Activated T-cell treated with anti-CD3 and anti-CD28 coated beads, Interleukin-2, amount 50 U/mL, for 72 hours (primary cell): ENCODE measurements around the gene UNC45B. TPM values are rescaled to one million over a fixed set of nuclear protein-coding genes. Genes with fewer than 3 reads are reported as not detected.
"Not testable (repeated sequence)": the region's sequence is repeated elsewhere in the genome, so short reads cannot be mapped to it uniquely, and the experiment has no call there.

ENCODE experiments used
- ATAC-seq, 2 donors: fragments of 150-1000 bp; cut with Tn5 transposase; replicated peaks in 1 of 2; 2 replicates each; pipeline ENCODE4 v1.10.0; 2021; ENCODE audit warnings: moderate library complexity in 2 of 2, mild to moderate bottlenecking in 1 of 2
- DNase-seq, 2 donors: peaks; one replicate each; pipeline ENCODE4 v3.0.0; 2021 to 2022; ENCODE audit warnings: mixed read lengths in 1 of 2
- H3K27ac Mint-ChIP-seq: one replicate; pipeline ENCODE4 v1.8.0; 2022; ENCODE audit warnings: mild to moderate bottlenecking, moderate library complexity, mixed read lengths
- H3K27me3 Mint-ChIP-seq: one replicate; pipeline ENCODE4 v1.8.0; 2022; ENCODE audit warnings: low read depth, mixed read lengths
- H3K36me3 Mint-ChIP-seq, 2 donors: one replicate each; pipeline ENCODE4 v1.8.0; 2022; ENCODE audit warnings: mixed read lengths in 2 of 2, mild to moderate bottlenecking in 1 of 2; ENCODE audit not compliant: insufficient read depth in 2 of 2
- H3K4me1 Mint-ChIP-seq: one replicate; pipeline ENCODE4 v1.8.0; 2022; ENCODE audit warnings: low read depth, mixed read lengths
- H3K4me3 Mint-ChIP-seq, 2 donors: one replicate each; pipeline ENCODE4 v1.8.0; 2022; ENCODE audit warnings: mild to moderate bottlenecking in 2 of 2, mixed read lengths in 2 of 2, moderate library complexity in 2 of 2
- H3K9me3 Mint-ChIP-seq, 2 donors: one replicate each; pipeline ENCODE4 v1.8.0; 2022; ENCODE audit warnings: mixed read lengths in 2 of 2
- total RNA-seq, 2 donors: library from RNA; stranded (reverse); gene quantifications; one replicate each; pipeline ENCODE4 v1.2.3, GENCODE V29; 2022

Gene UNC45B
- total RNA-seq, 2 donors from 2014 or later, result 0.05 to 0.07 TPM

DNA sequence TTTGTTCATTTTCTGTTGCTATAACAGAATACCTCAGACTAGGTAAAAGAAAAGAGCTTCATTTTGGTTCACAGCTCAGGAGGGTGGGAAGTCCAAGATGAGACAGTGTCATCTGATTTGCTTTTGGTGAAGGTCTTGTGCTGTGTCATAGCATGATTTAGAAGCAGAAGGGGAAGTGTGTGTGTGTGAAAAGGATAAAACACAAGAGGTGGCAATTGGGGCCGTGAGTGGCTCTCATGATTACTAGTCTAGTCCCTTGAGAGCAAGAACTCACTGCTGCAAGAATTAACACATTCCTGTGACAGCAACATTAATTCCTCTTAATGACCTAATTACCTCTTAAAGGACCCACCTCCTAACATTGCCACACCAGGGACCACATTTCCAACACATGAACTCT lies 38.2 kb downstream of the UNC45B start:
- H3K27ac Mint-ChIP-seq, result no peak overlapping the region
- no peaks in the 10 kb centered on the region for H3K36me3 Mint-ChIP-seq
- H3K4me1 Mint-ChIP-seq, result peaks cover 65% of the 10 kb centered on the region
- ATAC-seq (peak; percentile 61 to 79), DNase-seq (no peak)
- no peaks in the 10 kb centered on the region for H3K27me3 Mint-ChIP-seq
- no peaks in the 10 kb centered on the region for H3K9me3 Mint-ChIP-seq
- no peak overlapping the region for H3K4me3 Mint-ChIP-seq

DNA sequence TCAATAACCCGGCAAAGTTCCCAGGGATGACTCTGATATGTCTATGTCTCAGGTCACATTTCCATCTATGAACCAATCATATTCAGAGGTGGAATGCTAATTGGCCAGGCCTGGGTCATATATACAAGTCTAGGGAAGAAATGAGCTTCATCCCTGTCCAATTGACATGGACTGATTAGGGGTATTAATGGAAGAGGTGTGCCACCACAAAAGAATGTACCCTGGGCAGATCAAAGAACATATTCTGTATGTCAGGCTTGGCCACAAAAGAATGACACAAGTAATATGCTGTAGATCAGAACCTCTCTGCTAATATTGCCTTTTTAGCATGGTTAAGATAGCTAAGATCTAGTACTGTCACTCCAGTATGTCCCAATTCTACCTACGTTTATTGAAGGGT lies 39.9 kb downstream of the UNC45B start:
- Mint-ChIP-seq H3K4me1 (peaks cover 67% of the 10 kb centered on the region), H3K27ac (no peak overlapping the region), H3K27me3 (no peaks in the 10 kb centered on the region), H3K4me3 (no peak overlapping the region), H3K9me3 (no peaks in the 10 kb centered on the region), H3K36me3 (no peaks in the 10 kb centered on the region)
- DNase-seq, result no peak
- no peak for ATAC-seq

DNA sequence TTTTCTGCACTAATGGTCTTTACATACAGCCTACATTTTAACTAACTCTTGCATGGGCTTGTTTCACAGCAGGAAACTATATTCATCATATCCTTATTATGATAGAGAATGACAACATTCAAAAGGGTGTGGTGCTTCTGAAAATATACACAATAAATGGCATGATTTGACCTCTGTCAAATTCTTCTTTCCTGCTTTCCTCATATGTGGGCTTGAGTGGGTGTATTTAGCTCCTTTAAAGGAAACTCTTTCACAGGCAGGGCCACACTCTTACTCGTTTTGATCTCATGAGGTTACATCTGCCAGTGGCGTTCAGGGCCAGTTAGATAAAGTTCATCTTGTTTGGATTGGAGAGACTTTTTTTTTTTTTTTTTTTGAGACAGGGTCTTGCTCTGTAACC lies 40.5 kb downstream of the UNC45B start:
- peak overlapping the region; percentile 72 for H3K27ac Mint-ChIP-seq
- DNase-seq (no peak), ATAC-seq (peak; percentile 56 to 57)
- H3K27me3 Mint-ChIP-seq, result no peaks in the 10 kb centered on the region
- no peaks in the 10 kb centered on the region for H3K36me3 Mint-ChIP-seq
- no peaks in the 10 kb centered on the region for H3K9me3 Mint-ChIP-seq
- H3K4me3 Mint-ChIP-seq, result peak overlapping the region; percentile 18 to 75
- H3K4me1 Mint-ChIP-seq, result peaks cover 67% of the 10 kb centered on the region

DNA sequence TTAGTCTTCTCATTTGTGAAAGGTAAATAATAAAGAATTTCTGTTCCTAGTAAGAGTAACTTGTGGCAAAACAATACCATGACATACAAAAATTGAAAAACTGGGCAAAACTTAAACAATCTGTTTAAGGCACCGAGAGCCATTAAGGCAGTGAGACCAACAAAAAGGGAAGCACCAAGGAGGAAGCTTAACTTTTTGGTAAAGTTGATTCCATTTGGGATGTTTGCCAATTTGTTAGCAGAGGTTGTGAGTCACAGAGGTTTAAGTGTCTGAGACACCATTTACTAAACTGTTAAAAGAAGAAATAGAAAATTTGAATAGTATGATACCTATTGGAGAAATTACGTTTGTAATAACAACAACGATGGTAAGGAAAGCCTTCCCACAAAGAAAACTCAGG lies 41.7 kb downstream of the UNC45B start:
- peak overlapping the region; percentile 27 to 41 for H3K4me3 Mint-ChIP-seq
- no peaks in the 10 kb centered on the region for H3K36me3 Mint-ChIP-seq
- no peaks in the 10 kb centered on the region for H3K9me3 Mint-ChIP-seq
- DNase-seq (no peak), ATAC-seq (no peak)
- H3K4me1 Mint-ChIP-seq, result peaks cover 59% of the 10 kb centered on the region
- H3K27ac Mint-ChIP-seq, result no peak overlapping the region
- H3K27me3 Mint-ChIP-seq, result no peaks in the 10 kb centered on the region

DNA sequence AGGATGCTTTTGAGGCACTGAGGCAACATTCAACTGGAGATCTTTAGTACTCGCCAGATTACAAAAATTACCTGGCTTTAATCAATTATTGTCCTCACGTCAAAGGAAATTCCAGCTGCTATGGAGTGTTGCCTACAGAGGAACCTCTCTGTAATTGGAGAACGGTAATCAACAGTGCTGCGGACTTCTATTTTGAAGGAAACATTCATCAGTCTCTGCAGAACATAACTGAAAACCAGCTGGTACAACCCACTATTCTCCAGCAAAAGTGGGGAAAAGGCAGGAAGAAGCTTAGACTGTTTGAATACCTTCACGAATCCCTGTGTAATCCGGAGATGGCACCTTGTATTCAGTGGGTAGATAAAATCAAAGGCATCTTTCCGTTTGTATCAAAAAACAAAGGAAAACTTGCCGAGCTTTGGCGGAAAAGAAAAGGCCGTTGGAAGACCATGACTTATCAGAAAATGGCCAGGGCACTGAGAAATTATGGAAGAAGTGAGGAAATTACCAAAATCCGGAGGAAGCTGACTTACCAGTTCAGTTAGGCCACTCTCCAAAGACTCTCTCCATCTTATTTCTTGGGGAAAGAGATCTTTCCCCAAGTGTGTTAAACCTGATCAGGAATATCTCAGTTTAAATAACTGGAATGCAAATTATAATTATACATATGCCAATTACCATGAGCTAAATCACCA lies 43.5 kb downstream of the UNC45B start:
- Mint-ChIP-seq H3K27ac (no peak overlapping the region), H3K9me3 (no peaks in the 10 kb centered on the region), H3K27me3 (no peaks in the 10 kb centered on the region), H3K4me3 (no peak overlapping the region), H3K4me1 (peaks cover 43% of the 10 kb centered on the region), H3K36me3 (peaks cover 0 to 3% of the 10 kb centered on the region in 2 donors)
- ATAC-seq (no peak), DNase-seq (no peak)

DNA sequence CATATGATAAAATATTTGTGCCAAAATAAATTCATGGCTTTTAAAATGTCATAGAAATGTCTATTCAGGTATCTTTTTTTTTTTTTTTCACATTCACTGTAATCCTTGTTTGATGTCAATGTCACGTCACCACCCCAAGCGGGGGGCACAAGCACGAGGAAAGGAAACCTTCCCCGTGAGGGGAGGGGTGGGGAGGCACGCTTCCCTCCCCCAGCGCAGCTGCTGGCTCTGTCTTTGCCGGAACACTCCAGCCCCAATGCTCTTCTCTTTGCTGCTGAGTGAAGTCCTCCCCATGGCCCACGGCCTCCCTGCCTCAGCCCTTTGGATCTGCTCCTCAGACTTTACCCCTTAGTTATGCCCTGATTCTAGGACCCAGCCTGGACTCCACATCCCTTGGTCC lies 45.1 kb downstream of the UNC45B start:
- no peaks in the 10 kb centered on the region for H3K27me3 Mint-ChIP-seq
- H3K27ac Mint-ChIP-seq, result peak overlapping the region; percentile 87
- H3K9me3 Mint-ChIP-seq, result no peaks in the 10 kb centered on the region
- DNase-seq (no peak), ATAC-seq (peak in 1 of 2 donors; percentile 45)
- peaks cover 0 to 9% of the 10 kb centered on the region in 2 donors for H3K36me3 Mint-ChIP-seq
- H3K4me1 Mint-ChIP-seq, result peaks cover 27% of the 10 kb centered on the region
- H3K4me3 Mint-ChIP-seq, result peak overlapping the region; percentile 70

DNA sequence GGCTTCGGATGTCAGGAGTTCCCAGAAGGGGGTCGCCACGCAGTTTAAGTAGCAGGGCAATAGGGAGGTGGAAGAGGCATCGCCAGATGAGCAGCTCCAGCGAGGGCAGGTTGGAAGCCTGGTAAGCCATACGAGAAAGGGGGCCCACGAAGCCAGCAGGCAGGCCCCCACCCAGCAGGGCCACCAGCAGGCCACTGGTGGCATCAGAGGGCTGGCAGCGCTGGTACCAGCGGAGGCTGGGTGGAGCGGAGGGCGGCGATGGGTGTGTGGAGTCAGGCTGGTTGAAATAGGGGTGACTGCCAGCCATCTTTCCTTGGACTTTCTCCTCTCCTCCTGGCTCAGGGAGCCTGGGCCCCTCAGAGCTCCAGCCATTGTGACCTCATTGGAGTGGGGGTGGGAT lies 46.4 kb downstream of the UNC45B start, which contains the start of gene SLC35G3:
Gene SLC35G3, minus strand, starts transcription at position 393 of the 400 bp plus-strand sequence. Its CDS starts 86 bp downstream, at position 307.
- not testable (repeated sequence) for ATAC-seq, H3K9me3 Mint-ChIP-seq, H3K27me3 Mint-ChIP-seq, DNase-seq, H3K27ac Mint-ChIP-seq
- peaks cover 0 to 10% of the 10 kb centered on the region in 2 donors for H3K36me3 Mint-ChIP-seq
- H3K4me1 Mint-ChIP-seq, result peaks cover 14% of the 10 kb centered on the region
- peak within 1 kb of the TSS in 1 of 2 donors; percentile 70 for H3K4me3 Mint-ChIP-seq

DNA sequence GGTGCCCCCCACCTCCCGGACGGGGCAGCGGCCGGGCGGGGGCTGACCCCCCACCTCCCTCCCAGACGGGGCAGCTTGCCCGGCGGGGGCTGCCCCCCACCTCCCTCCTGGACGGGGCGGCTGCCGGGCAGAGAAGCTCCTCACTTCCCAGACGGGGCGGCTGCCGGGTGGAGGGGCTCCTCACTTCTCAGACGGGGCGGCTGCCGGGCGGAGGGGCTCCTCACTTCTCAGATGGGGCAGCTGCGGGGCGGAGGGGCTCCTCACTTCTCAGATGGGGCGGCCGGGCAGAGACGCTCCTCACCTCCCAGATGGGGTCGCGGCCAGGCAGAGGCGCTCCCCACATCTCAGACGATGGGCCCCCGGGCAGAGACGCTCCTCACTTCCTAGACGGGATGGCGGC lies 47.4 kb downstream of the UNC45B start:
- H3K9me3 Mint-ChIP-seq, H3K4me3 Mint-ChIP-seq, H3K27ac Mint-ChIP-seq, ATAC-seq, DNase-seq, H3K27me3 Mint-ChIP-seq: not testable (repeated sequence)
- peaks cover 5 to 18% of the 10 kb centered on the region in 2 donors for H3K36me3 Mint-ChIP-seq
- peaks cover 14% of the 10 kb centered on the region for H3K4me1 Mint-ChIP-seq

DNA sequence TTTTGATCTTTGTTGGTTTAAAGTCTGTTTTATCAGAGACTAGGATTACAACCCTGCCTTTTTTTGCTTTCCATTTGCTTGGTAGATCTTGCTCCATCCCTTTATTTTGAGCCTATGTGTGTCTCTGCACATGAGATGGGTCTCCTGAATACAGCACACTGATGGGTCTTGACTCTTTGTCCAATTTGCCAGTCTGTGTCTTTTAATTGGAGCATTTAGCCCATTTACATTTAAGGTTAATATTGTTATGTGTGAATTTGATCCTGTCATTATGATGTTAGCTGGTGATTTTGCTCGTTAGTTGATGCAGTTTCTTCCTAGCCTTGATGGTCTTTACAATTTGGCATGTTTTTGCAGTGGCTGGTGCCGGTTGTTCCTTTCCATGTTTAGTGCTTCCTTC lies 55.0 kb downstream of the UNC45B start:
- H3K27me3 Mint-ChIP-seq, result not testable (repeated sequence)
- peaks cover 20% of the 10 kb centered on the region for H3K4me1 Mint-ChIP-seq

DNA sequence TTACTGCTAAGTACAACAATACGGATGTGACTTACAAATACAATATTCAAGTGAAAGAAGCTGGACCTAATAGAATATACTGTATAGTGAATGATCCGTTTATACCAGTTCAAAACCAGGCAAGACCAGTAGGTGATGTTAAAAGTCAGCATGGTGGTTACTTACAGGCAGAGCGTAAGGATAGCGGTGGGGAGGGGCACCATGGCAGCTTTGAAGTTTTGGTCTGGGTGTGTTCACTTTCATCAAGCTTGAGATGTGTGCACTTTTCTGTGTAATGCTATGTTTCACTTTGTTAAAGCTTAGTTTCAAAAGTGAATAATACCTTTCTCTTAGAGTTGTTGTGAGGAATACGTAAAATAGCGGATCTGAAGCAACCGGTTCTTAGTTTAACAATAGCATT lies 63.1 kb downstream of the UNC45B start:
- no peaks in the 10 kb centered on the region for H3K27me3 Mint-ChIP-seq
- DNase-seq (peak in 1 of 2 donors; percentile 43), ATAC-seq (peak in 1 of 2 donors; percentile 17)
- H3K27ac Mint-ChIP-seq, result no peak overlapping the region
- peaks cover 68% of the 10 kb centered on the region for H3K4me1 Mint-ChIP-seq
- peaks cover 0 to 3% of the 10 kb centered on the region in 2 donors for H3K9me3 Mint-ChIP-seq
- peaks cover 1 to 5% of the 10 kb centered on the region in 2 donors for H3K36me3 Mint-ChIP-seq
- peak overlapping the region; percentile 16 to 43 for H3K4me3 Mint-ChIP-seq

More for the DNA sequence above, 55.0 kb downstream of the UNC45B start:
- peaks cover 14 to 17% of the 10 kb centered on the region in 2 donors for H3K9me3 Mint-ChIP-seq
- not testable (repeated sequence) for H3K27ac Mint-ChIP-seq, ATAC-seq, DNase-seq, H3K4me3 Mint-ChIP-seq
- H3K36me3 Mint-ChIP-seq, result peaks cover 15 to 32% of the 10 kb centered on the region in 2 donors

DNA sequence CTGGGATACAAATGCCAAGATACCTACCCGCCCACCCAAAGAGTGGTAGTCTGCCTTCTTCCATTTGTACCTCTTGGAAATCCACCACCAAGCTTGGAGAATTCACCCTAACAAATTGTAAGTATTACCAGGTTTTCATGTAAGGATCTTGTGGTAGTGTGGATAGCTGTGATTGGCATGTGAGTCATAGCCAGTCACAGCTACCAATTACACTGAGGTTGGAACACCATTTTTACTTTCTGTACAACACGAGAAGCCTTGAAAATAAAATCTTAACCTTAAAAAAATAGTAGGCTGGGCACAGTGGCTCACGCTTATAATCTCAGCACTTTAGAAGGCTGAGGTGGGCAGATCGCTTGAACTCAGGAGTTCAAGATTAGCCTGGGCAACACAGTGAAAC lies 65.1 kb downstream of the UNC45B start:
- Mint-ChIP-seq H3K9me3 (peaks cover 0 to 3% of the 10 kb centered on the region in 2 donors), H3K36me3 (peaks cover 1 to 5% of the 10 kb centered on the region in 2 donors), H3K4me1 (peaks cover 70% of the 10 kb centered on the region), H3K27ac (peak overlapping the region; percentile 84), H3K27me3 (peaks cover 5% of the 10 kb centered on the region), H3K4me3 (peak overlapping the region; percentile 82 to 89)
- DNase-seq, result no peak
- peak; percentile 20 to 26 for ATAC-seq

DNA sequence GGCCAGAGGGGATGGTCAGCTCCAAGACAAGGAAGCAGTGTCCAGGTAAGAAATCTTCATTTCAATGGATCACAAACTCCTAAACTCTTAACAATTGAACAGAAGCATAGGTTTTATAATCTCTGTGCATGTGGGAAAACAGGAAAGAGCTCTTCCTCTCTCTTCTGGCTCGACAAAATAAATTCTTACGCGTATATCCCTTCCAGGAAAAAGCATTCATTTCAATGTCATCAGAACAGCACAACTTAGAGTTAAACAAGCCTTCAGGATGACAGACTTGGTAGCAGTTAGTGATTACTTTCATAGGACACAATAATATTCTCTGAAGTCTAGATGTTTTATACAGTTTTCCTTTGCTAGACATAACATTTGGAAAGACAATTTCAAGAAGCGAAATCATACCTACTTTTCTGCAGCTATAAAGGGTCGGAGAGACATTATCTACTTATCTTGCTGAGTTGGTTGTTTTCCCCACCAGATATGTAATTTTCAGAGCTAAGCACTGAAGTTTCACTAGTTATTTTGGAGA lies 65.9 kb downstream of the UNC45B start:
- Mint-ChIP-seq H3K4me1 (peaks cover 77% of the 10 kb centered on the region), H3K27ac (peak overlapping the region; percentile 84), H3K4me3 (peak overlapping the region; percentile 82 to 89), H3K9me3 (peaks cover 0 to 3% of the 10 kb centered on the region in 2 donors), H3K27me3 (peaks cover 5% of the 10 kb centered on the region), H3K36me3 (peaks cover 1 to 5% of the 10 kb centered on the region in 2 donors)
- no peak for ATAC-seq
- DNase-seq, result no peak

DNA sequence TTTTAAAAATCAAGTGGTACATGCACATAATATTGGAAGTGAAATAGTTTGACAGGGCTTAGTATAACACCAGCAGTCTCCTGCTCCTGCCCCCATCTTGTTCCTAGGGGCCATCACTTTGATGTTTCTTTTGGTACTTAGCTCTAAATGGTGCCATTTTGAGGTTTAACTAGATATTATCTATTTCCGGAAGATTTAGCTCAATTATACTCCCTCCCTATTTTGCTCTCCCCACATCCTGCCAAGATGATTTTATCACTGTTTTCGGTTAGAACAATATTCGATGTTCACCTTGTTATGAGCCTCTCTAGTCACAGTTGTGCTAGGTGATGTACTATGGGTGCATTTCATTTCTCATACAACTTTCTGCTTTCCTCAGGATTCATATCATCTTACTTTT lies 66.6 kb downstream of the UNC45B start:
- peaks cover 0 to 3% of the 10 kb centered on the region in 2 donors for H3K9me3 Mint-ChIP-seq
- H3K4me3 Mint-ChIP-seq, result peak overlapping the region; percentile 82 to 89
- ATAC-seq (peak; percentile 70 to 78), DNase-seq (peak; percentile 24 to 51)
- H3K36me3 Mint-ChIP-seq, result peaks cover 1 to 5% of the 10 kb centered on the region in 2 donors
- H3K27ac Mint-ChIP-seq, result peak overlapping the region; percentile 84
- peaks cover 5% of the 10 kb centered on the region for H3K27me3 Mint-ChIP-seq
- peaks cover 84% of the 10 kb centered on the region for H3K4me1 Mint-ChIP-seq
